NCI-H2081 (cell line): ENCODE results near the gene PLD4.
"Not testable (repeated sequence)": the region's sequence is repeated elsewhere in the genome, so short reads cannot be mapped to it uniquely, and the experiment has no call there.

Experiments
- DNase-seq, 2 experiments: peaks; one replicate each; lab custom pipeline; 2025; lab: John Stamatoyannopoulos, UW

Gene PLD4

DNA sequence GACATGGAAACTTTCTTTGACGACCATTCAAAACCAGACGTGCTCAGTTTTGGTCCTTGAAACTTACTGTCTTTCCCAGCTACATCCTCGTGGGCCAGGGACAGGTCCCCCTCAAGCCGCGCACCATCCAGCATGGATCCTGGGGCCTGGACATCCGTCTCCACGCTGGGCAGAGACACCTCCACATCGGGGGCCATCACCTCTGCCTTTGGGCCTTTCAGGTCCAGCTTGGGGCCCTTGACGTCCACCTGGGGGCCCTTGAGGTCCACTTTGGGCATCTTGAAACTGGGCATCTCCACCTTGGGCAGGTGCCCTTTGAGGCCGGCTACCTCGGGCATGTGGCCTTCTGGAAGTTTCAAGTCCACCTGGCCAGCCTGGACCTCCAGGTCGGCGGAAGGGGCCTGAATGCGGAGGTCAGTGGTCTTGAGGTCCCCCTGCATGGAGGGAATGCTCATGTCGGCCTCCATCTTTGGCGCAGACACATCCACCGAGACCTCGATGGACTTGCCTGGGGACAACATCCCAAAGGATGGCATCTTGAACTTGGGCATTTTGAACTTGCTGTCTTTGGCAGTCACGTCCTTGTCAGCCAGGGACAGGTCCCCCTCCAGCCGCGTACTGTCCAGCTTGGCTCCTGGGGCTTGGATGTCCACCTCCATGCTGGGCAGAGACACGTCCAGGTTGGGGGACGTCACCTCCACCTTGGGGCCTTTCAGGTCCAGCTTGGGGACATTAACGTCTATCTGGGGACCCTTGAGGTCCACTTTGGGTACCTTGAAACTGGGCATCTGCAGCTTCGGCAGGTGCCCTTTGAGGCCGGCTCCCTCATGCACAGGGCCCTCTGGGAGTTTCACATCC is 17.1 kb downstream of the PLD4 start:
- DNase-seq: no peak

GRCh38 chr14:104942586-104942985 is 17.9 kb downstream of the PLD4 start:
- DNase-seq: no peak

DNA sequence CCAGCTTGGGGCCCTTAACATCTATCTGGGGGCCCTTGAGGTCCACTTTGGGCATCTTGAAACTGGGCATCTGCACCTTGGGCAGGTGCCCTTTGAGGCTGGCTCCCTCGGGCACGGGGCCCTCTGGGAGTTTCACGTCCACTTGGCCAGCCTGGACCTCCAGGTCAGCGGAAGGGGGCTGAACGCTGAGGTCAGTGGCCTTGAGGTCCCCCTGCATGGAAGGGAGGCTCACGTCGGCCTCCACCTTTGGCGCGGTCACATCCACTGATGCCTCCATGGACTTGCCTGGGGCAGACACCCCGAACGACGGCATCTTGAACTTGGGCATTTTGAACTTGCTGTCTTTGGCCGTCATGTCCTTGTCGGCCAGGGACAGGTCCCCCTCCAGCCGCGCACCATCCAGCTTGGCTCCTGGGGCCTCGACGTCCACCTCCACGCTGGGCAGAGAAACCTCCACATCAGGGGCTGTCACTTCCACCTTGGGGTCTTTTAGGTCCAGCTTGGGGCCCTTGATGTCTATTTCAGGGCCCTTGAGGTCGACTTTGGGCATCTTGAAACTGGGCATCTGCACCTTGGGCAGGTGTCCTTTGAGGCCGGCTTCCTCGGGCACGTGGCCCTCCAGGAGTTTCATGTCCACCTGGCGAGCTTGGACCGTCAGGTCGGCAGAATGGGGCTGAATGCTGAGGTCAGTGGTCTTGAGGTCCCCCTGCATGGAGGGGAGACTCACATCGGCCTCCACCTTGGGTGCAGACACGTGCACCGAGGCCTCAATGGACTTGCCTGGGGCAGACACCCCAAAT is 18.7 kb downstream of the PLD4 start:
- DNase-seq: not testable (repeated sequence)

GRCh38 chr14:104944016-104944308 is 19.3 kb downstream of the PLD4 start:
- DNase-seq: not testable (repeated sequence)

DNA sequence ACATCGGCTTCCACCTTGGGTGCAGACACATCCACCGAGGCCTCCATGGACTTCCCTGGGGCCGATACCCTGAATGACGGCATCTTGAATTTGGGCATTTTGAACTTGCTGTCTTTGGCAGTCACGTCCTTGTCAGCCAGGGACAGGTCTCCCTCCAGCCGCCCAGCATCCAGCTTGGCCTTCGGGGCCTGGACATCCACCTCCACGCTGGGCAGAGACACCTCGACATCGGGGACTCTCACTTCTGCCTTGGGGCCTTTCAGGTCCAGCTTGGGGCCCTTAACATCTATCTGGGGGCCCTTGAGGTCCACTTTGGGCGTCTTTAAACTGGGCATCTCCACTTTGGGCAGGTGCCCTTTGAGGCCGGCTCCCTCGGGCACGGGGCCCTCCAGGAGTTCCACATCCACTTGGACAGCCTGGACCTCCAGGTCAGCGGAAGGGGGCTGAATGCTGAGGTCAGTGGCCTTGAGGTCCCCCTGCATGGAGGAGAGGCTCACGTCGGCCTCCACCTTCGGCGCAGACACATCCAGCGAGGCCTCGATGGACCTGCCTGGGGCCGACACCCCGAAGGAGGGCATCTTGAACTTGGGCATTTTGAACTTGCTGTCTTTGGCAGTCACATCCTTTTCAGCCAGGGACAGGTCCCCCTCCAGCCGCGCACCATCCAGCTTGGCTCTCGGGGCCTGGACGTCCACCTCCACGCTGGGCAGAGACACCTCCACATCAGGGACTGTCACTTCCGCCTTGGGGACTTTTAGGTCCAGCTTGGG is 19.9 kb downstream of the PLD4 start:
- not testable (repeated sequence) for DNase-seq

DNA sequence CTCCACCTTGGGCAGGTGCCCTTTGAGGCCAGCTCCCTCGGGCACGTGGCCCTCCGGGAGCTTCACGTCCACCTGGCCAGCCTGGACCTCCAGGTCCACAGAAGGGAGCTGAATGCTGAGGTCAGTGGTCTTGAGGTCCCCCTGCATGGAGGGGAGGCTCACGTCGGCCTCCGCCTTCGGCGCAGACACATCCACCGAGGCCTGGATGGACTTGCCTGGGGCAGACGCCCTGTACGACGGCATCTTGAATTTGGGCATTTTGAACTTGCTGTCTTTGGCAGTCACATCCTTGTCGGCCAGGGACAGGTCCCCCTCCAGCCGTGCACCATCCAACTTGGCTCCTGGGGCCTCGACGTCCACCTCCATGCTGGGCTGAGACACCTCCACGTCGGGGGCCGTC is 20.6 kb downstream of the PLD4 start:
- DNase-seq: not testable (repeated sequence)

GRCh38 chr14:104945986-104946965 is 21.6 kb downstream of the PLD4 start:
- DNase-seq: not testable (repeated sequence)

GRCh38 chr14:104947201-104947600 is 22.5 kb downstream of the PLD4 start:
- DNase-seq: not testable (repeated sequence)

- DNase-seq: not testable (repeated sequence)
Measured at GRCh38 chr14:104947881-104948735, 23.4 kb downstream of the PLD4 start.

DNA sequence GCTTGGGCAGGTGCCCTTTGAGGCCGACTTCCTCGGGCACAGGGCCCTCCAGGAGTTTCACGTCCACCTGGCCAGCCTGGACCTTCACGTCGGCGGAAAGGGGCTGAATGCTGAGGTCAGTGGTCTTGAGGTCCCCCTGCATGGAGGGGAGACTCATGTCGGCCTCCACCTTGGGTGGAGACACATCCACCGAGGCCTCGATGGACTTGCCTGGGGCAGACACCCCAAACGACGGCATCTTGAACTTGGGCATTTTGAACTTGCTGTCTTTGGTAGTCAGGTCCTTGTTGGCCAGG is 24.0 kb downstream of the PLD4 start:
- no peak for DNase-seq

GRCh38 chr14:104949406-104949955 is 24.8 kb downstream of the PLD4 start:
- not testable (repeated sequence) for DNase-seq

DNA sequence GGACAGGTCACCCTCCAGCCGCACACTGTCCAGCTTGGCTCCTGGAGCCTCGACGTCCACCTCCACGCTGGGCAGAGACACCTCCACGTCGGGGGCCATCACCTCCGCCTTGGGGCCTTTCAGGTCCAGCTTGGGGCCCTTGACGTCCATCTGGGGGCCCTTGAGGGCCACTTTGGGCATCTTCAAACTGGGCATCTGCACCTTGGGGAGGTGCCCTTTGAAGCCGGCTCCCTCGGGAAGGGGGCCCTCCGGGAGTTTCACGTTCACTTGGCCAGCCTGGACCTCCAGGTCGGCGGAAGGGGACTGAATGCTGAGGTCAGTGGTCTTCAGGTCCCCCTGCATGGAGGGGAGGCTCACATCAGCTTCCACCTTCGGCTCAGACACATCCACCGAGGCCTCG is 25.3 kb downstream of the PLD4 start:
- DNase-seq: no peak

- DNase-seq: not testable (repeated sequence)
Measured at GRCh38 chr14:104950701-104951100, 26.0 kb downstream of the PLD4 start.

DNA sequence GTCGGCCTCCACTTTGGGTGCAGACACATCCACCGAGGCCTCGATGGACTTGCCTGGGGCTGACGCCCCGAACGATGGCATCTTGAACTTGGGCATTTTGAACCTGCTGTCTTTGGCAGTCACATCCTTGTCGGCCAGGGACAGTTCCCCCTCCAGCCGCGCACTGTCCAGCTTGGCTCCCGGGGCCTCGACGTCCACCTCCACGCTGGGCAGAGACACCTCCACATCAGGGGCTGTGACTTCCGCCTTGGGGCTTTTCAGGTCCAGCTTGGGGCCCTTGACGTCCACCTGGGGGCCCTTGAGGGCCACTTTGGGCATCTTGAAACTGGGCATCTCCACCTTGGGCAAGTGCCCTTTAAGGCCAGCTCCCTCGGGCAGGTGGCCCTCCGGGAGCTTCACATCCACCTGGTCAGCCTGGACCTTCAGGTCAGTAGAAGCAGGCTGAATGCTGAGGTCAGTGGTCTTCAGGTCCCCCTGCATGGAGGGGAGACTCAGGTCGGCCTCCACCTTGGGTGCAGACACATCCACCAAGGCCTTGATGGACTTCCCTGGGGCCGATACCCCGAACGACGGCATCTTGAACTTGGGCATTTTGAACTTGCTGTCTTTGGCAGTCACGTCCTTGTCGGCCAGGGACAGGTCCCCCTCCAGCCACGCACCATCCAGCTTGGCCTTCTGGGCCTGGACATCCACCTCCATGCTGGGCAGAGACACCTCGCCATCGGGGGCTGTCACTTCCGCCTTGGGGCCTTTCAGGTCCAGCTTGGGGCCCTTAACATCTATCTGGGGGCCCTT is 27.4 kb downstream of the PLD4 start:
- not testable (repeated sequence) for DNase-seq

DNA sequence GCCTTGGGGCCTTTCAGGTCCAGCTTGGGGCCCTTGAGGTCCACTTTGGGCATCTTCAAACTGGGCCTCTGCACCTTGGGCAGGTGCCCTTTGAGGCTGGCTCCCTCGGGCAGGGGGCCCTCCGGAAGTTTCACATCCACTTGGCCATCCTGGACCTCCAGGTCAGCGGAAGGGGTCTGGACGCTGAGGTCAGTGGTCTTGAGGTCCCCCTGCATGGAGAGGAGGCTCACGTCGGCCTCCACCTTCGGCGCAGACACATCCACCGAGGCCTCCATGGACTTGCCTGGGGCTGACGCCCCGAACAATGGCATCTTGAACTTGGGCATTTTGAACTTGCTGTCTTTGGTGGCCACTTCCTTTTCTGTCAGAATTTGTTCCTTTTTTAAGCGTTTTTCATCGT is 28.4 kb downstream of the PLD4 start:
- DNase-seq: no peak

GRCh38 chr14:104953896-104954656 is 29.4 kb downstream of the PLD4 start:
- no peak for DNase-seq

DNA sequence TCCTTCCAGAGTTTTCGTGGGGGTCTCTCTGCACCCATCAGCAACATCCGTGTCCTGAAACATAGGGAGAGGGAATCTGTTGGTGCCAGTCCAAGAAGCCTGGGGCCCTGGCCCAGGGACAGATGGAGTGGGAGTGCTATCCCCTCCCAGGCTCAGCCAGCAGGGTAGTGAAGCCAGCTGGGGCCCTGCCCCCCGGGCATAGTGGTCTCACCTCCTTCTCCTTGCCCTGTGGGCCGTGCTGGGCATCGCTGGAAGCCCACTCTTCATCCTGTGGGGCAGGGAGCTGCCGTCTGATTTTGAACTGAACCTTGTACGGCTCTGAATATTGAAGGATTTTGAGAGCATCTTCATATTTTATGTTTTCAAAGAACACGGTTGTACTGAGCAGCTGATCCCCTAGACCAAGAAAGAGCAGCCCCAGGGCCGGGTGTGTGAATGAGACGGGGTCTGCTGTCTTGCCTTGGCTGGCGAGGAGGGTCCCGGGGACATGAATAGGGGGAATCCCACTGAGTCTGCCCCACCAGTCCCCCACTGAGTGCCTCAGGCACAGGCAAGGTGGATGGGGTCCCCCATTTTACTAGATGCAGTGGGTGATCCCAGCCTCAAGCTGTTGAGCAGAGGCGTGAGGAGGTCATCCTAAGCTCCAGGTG is 30.2 kb downstream of the PLD4 start:
- DNase-seq: no peak

GRCh38 chr14:104955396-104955770 is 30.7 kb downstream of the PLD4 start:
- DNase-seq: no peak
